ENCODE measurements around the gene GLI3.

GRCh38 chr7:41994746-41995110, 242.3 kb downstream of the GLI3 start:
- TF ChIP-seq POLR2A (IDR thresholded peaks at IDR 0.05) (no peak), CTCF (IDR thresholded peaks at IDR 0.05) (no peak)

All from heart left ventricle (tissue), 13 donors.